ENCODE data around the gene ZNF146.

- no peak for TF ChIP-seq CTCF (IDR thresholded peaks at IDR 0.05; ENCODE audit: poor library complexity, severe bottlenecking)
- TF ChIP-seq RAD21 (conservative IDR thresholded peaks at IDR 0.05), result no peak
- TF ChIP-seq TAF1 (IDR thresholded peaks at IDR 0.05; ENCODE audit: low read depth), result no peak
- no peak for TF ChIP-seq EZH2 (IDR thresholded peaks at IDR 0.05; ENCODE audit: borderline replicate concordance, insufficient read depth, low read length, poor library complexity, severe bottlenecking)
- TF ChIP-seq POLR2AphosphoS5 (IDR thresholded peaks at IDR 0.05), result no peak
- no peak for TF ChIP-seq EP300 (conservative IDR thresholded peaks at IDR 0.05; ENCODE audit: poor library complexity, severe bottlenecking)
- no peak for TF ChIP-seq MXI1 (conservative IDR thresholded peaks at IDR 0.05; ENCODE audit: poor library complexity, severe bottlenecking)
- TF ChIP-seq REST (IDR thresholded peaks at IDR 0.05; ENCODE audit: borderline replicate concordance), result no peak
These were observed 41.2 kb downstream of the ZNF146 start for GRCh38 chr19:36256064-36256463.
